HepG2 (cell line): Measurements from ENCODE around the gene MYL6B. TPM values are rescaled to one million over a fixed set of nuclear protein-coding genes. Genes with fewer than 3 reads are reported as not detected.
A peak's percentile ranks its signal among the peaks of the same experiment; 100 is the strongest.

Source experiments
- ARHGAP35 ChIP-seq: sonication (generic); formaldehyde crosslinking; IDR thresholded peaks from 2 replicates; pipeline ENCODE4 v1.9.0; 2022; ENCODE audit warnings: mild to moderate bottlenecking, inconsistent platforms, moderate library complexity, missing genetic modification reagents, borderline replicate concordance
- CAMTA2 ChIP-seq: sonication (generic); formaldehyde crosslinking; IDR thresholded peaks from 2 replicates; pipeline ENCODE4 v1.4.0; 2020; ENCODE audit warnings: mild to moderate bottlenecking, missing genetic modification reagents, borderline replicate concordance
- EED ChIP-seq: sonication (generic); formaldehyde crosslinking; IDR thresholded peaks from 2 replicates; pipeline ENCODE4 v1.5.0; 2020; ENCODE audit warnings: mild to moderate bottlenecking, missing genetic modification reagents
- FOXC1 ChIP-seq: sonication (generic); formaldehyde crosslinking; IDR thresholded peaks from 2 replicates; pipeline ENCODE4 v1.8.0; 2022; ENCODE audit warnings: mild to moderate bottlenecking, missing genetic modification reagents, borderline replicate concordance
- KDM5B ChIP-seq: sonication (generic); formaldehyde crosslinking; IDR thresholded peaks from 2 replicates; pipeline ENCODE4 v1.4.0; 2020; ENCODE audit warnings: missing genetic modification reagents, mild to moderate bottlenecking, borderline replicate concordance
- MIER3 ChIP-seq: IDR thresholded peaks from 2 replicates; pipeline ENCODE4 v1.6.1; 2016; ENCODE audit warnings: missing compliant biosample characterization, borderline replicate concordance
- PHF8 ChIP-seq: sonication (generic); formaldehyde crosslinking; IDR thresholded peaks from 2 replicates; pipeline ENCODE4 v1.5.0; 2020; ENCODE audit warnings: missing genetic modification reagents
- SMAD9 ChIP-seq: sonication (generic); formaldehyde crosslinking; IDR thresholded peaks from 2 replicates; pipeline ENCODE4 v1.5.1; 2020; ENCODE audit warnings: mild to moderate bottlenecking, missing genetic modification reagents
- SRY ChIP-seq: sonication (generic); formaldehyde crosslinking; IDR thresholded peaks from 2 replicates; pipeline ENCODE4 v1.8.0; 2022; ENCODE audit warnings: mild to moderate bottlenecking, missing genetic modification reagents
- TP53 ChIP-seq: sonication (generic); formaldehyde crosslinking; conservative IDR thresholded peaks from 2 replicates; pipeline ENCODE4 v1.4.0; 2020; ENCODE audit warnings: missing genetic modification reagents
- ZBTB1 ChIP-seq: sonication (generic); formaldehyde crosslinking; IDR thresholded peaks from 2 replicates; pipeline ENCODE4 v1.4.0; 2020; ENCODE audit warnings: missing genetic modification reagents, borderline replicate concordance
- ZFP1 ChIP-seq: IDR thresholded peaks from 2 replicates; pipeline ENCODE4 v1.6.1; 2016
- ZNF253 ChIP-seq: sonication (generic); formaldehyde crosslinking; IDR thresholded peaks from 2 replicates; pipeline ENCODE4 v1.8.0; 2022; ENCODE audit warnings: mild to moderate bottlenecking, missing genetic modification reagents, borderline replicate concordance
- ZNF264 ChIP-seq: sonication (generic); formaldehyde crosslinking; IDR thresholded peaks from 2 replicates; pipeline ENCODE4 v1.4.0; 2020; ENCODE audit warnings: missing genetic modification reagents
- ZNF337 ChIP-seq: sonication (generic); formaldehyde crosslinking; IDR thresholded peaks from 2 replicates; pipeline ENCODE4 v1.5.1; 2020; ENCODE audit warnings: missing genetic modification reagents, low read depth, mild to moderate bottlenecking, borderline replicate concordance
- ZNF501 ChIP-seq: sonication (generic); formaldehyde crosslinking; IDR thresholded peaks from 2 replicates; pipeline ENCODE4 v1.5.1; 2020; ENCODE audit warnings: mild to moderate bottlenecking, moderate library complexity, missing genetic modification reagents
- ZNF598 ChIP-seq: sonication (generic); formaldehyde crosslinking; IDR thresholded peaks from 2 replicates; pipeline ENCODE4 v1.5.1; 2020; ENCODE audit warnings: mild to moderate bottlenecking, missing genetic modification reagents, borderline replicate concordance
- ZNF678 ChIP-seq: sonication (generic); formaldehyde crosslinking; IDR thresholded peaks from 2 replicates; pipeline ENCODE4 v1.4.0; 2020; ENCODE audit warnings: mild to moderate bottlenecking, missing genetic modification reagents
- ZNF749 ChIP-seq: sonication (generic); formaldehyde crosslinking; IDR thresholded peaks from 2 replicates; pipeline ENCODE4 v1.8.0; 2022; ENCODE audit warnings: mild to moderate bottlenecking, missing genetic modification reagents, moderate library complexity, borderline replicate concordance
- ZNF839 ChIP-seq: sonication (generic); formaldehyde crosslinking; IDR thresholded peaks from 2 replicates; pipeline ENCODE4 v1.4.0; 2020; ENCODE audit warnings: missing genetic modification reagents, mild to moderate bottlenecking, borderline replicate concordance
- polyA plus RNA-seq, 8 experiments: library from polyadenylated mRNA; depleted of rRNA in 3 of 8; stranded (reverse) in 7 of 8; unstranded in 1 of 8; fragments of >200 nt; fragmentation: Illumina TruSeq in 4 of 8; extraction: Trizol in 4 of 8; gene quantifications; 2 replicates each; pipeline versions ENCODE4 v1.2.1 to v1.2.3, GENCODE V29; 2011 to 2016; ENCODE audit warnings: low read depth in 4 of 8, missing spikeins in 1 of 8, mixed read lengths in 1 of 8; ENCODE audit not compliant: insufficient read depth in 1 of 8
- total RNA-seq, 5 experiments: library from RNA; depleted of rRNA; stranded (reverse); fragments of >200 nt; fragmentation: Illumina TruSeq; extraction: Trizol; gene quantifications; 2 replicates each; pipeline ENCODE4 v1.2.3, GENCODE V29; 2016; ENCODE audit warnings: low read depth in 1 of 5
- TF ChIP-seq, protein P1 (sequence below): IDR thresholded peaks from 2 replicates; pipeline ENCODE4 v1.6.1; 2016; ENCODE audit warnings: low read depth, borderline replicate concordance
- TF ChIP-seq, protein P2 (sequence below): sonication (generic); formaldehyde crosslinking; IDR thresholded peaks from 2 replicates; pipeline ENCODE4 v1.5.1; 2020; ENCODE audit warnings: mild to moderate bottlenecking, missing genetic modification reagents, moderate library complexity
- TF ChIP-seq, protein P3 (sequence below): IDR thresholded peaks from 2 replicates; pipeline ENCODE4 v1.6.1; 2012; ENCODE audit warnings: low read length, improper control_type of control experiment

MYL6B gene
- total and polyA plus RNA-seq, 2 of the 13 experiments (the other 11 are each of a cell fraction or from before 2014, with no cell fraction given): 75.7 to 88.7 TPM

DNA sequence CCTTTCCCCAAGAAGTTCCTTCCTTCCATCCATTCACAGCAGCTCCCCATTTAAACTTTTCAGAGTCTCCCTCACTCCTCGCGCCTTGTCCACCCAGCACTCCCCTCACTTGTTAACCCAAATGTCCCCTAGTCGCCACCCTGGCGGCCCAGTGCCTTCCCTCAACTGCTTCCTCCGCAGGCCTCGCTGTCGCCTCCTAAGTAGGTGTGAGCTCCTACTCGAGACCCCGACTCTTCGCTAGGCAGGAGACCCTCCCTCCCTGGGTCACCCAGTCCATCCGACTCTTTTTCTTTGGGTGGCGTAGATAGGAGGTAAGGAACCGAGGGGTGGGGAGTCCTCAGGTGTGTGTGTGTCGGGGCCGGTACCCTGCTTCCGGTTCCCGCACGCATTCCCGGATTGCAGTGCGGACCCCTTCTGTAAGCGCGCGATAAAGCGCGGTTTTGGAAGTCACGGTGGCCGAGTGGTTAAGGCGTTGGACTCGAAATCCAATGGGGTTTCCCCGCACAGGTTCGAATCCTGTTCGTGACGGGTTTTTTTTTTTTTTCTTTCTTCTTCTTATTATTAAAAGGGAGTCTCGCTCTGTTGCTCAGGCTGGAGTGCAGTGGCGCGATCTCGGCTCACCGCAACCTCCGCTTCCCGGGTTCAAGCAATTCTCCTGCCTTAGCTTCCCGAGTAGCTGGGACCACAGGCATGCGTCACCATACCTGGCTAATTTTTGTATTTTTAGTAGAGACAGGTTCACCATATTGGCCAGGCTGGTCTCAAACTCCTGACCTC lies 37.7 kb downstream of the MYL6B start (continued):
- TF ChIP-seq ZNF501 (CRISPR knock-in tag): peak; percentile 91
- TF ChIP-seq, protein P1, sequence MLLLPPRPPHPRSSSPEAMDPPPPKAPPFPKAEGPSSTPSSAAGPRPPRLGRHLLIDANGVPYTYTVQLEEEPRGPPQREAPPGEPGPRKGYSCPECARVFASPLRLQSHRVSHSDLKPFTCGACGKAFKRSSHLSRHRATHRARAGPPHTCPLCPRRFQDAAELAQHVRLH (CRISPR knock-in tag): peak; percentile 91; the same call in 1 of the 2 replicates
- peak; percentile 65; the same call in 1 of the 2 replicates for TF ChIP-seq MIER3 (CRISPR knock-in tag)
- peak; percentile 51; the same call in 1 of the 2 replicates for TF ChIP-seq ZNF749 (CRISPR knock-in tag)
- TF ChIP-seq, protein P2, sequence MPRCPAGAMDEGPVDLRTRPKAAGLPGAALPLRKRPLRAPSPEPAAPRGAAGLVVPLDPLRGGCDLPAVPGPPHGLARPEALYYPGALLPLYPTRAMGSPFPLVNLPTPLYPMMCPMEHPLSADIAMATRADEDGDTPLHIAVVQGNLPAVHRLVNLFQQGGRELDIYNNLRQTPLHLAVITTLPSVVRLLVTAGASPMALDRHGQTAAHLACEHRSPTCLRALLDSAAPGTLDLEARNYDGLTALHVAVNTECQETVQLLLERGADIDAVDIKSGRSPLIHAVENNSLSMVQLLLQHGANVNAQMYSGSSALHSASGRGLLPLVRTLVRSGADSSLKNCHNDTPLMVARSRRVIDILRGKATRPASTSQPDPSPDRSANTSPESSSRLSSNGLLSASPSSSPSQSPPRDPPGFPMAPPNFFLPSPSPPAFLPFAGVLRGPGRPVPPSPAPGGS (CRISPR knock-in tag): peak; percentile 9; the same call in 1 of the 2 replicates
- TF ChIP-seq ARHGAP35 (CRISPR knock-in tag): no peak
- peak; percentile 55 for TF ChIP-seq ZNF264
- 0 out of 2 replicates have a peak, but pooled peaks have one; percentile 53 for TF ChIP-seq TP53
- peak; percentile 36; the same call in 1 of the 2 replicates for TF ChIP-seq ZFP1 (CRISPR knock-in tag)
- peak; percentile 61; the same call in 1 of the 2 replicates for TF ChIP-seq ZNF337 (CRISPR knock-in tag)
- peak; percentile 35; the same call in 1 of the 2 replicates for TF ChIP-seq SRY (CRISPR knock-in tag)
- TF ChIP-seq PHF8 (CRISPR knock-in tag): peak; percentile 80
- TF ChIP-seq ZBTB1 (CRISPR knock-in tag): no peak
- TF ChIP-seq ZNF598 (CRISPR knock-in tag): peak; percentile 35; the same call in 1 of the 2 replicates
- no peak for TF ChIP-seq SMAD9
- TF ChIP-seq ZNF678 (CRISPR knock-in tag): peak; percentile 41; the same call in 1 of the 2 replicates
- 0 out of 2 replicates have a peak, but pooled peaks have one; percentile 22 for TF ChIP-seq ZNF253
- 0 out of 2 replicates have a peak, but pooled peaks have one; percentile 41 for TF ChIP-seq ZNF839
- peak; percentile 73; the same call in 1 of the 2 replicates for TF ChIP-seq FOXC1 (CRISPR knock-in tag)
- peak; percentile 20; the same call in 1 of the 2 replicates for TF ChIP-seq EED (CRISPR knock-in tag)
- peak; percentile 37; the same call in 1 of the 2 replicates for TF ChIP-seq KDM5B
- no peak for TF ChIP-seq CAMTA2 (CRISPR knock-in tag)
- TF ChIP-seq, protein P3, sequence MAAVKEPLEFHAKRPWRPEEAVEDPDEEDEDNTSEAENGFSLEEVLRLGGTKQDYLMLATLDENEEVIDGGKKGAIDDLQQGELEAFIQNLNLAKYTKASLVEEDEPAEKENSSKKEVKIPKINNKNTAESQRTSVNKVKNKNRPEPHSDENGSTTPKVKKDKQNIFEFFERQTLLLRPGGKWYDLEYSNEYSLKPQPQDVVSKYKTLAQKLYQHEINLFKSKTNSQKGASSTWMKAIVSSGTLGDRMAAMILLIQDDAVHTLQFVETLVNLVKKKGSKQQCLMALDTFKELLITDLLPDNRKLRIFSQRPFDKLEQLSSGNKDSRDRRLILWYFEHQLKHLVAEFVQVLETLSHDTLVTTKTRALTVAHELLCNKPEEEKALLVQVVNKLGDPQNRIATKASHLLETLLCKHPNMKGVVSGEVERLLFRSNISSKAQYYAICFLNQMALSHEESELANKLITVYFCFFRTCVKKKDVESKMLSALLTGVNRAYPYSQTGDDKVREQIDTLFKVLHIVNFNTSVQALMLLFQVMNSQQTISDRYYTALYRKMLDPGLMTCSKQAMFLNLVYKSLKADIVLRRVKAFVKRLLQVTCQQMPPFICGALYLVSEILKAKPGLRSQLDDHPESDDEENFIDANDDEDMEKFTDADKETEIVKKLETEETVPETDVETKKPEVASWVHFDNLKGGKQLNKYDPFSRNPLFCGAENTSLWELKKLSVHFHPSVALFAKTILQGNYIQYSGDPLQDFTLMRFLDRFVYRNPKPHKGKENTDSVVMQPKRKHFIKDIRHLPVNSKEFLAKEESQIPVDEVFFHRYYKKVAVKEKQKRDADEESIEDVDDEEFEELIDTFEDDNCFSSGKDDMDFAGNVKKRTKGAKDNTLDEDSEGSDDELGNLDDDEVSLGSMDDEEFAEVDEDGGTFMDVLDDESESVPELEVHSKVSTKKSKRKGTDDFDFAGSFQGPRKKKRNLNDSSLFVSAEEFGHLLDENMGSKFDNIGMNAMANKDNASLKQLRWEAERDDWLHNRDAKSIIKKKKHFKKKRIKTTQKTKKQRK: no peak
